ENCODE results near the gene HS1BP3. TPM values are rescaled to one million over a fixed set of nuclear protein-coding genes. Genes with fewer than 3 reads are reported as not detected.

Gene HS1BP3
- total and polyA plus RNA-seq, 2 of the 13 experiments (the other 11 are each of a cell fraction or from before 2014, with no cell fraction given) = 15.2 to 22.0 TPM

- TF ChIP-seq ARID4A (CRISPR knock-in tag; IDR thresholded peaks at IDR 0.05; ENCODE audit: borderline replicate concordance) = 0 out of 2 replicates have a peak, but pooled peaks have one; percentile 15
- TF ChIP-seq MTERF4 (CRISPR knock-in tag; IDR thresholded peaks at IDR 0.05) = peak; percentile 82; the same call in 1 of the 2 replicates
- 0 out of 2 replicates have a peak, but pooled peaks have one; percentile 23 for TF ChIP-seq NPAS2 (CRISPR knock-in tag; IDR thresholded peaks at IDR 0.05; ENCODE audit: borderline replicate concordance)
- TF ChIP-seq ZNF687 (CRISPR knock-in tag; IDR thresholded peaks at IDR 0.05) = peak; percentile 88
- TF ChIP-seq ARHGAP35 (CRISPR knock-in tag; IDR thresholded peaks at IDR 0.05; ENCODE audit: borderline replicate concordance) = peak; percentile 46; the same call in 1 of the 2 replicates
- TF ChIP-seq ZNF891 (CRISPR knock-in tag; IDR thresholded peaks at IDR 0.05) = 0 out of 2 replicates have a peak, but pooled peaks have one; percentile 20
- TF ChIP-seq ZC3H13 (CRISPR knock-in tag; IDR thresholded peaks at IDR 0.05) = peak; percentile 55; the same call in 1 of the 2 replicates
Measured at GRCh38 chr2:20588918-20589871, 61.7 kb downstream of the HS1BP3 start (continued).

All from HepG2 (cell line).